GM10266 (cell line): ENCODE results near the gene DCDC1.

Experiments used
- DNase-seq: peaks from one replicate; pipeline ENCODE4 v3.0.0; 2012; ENCODE audit errors: extremely low spot score
- TF ChIP-seq, protein P1 (sequence below): IDR thresholded peaks from 2 replicates; pipeline ENCODE4 v1.5.1; 2012; ENCODE audit warnings: mild to moderate bottlenecking, low read depth; ENCODE audit not compliant: control insufficient read depth, insufficient read depth; ENCODE audit errors: missing control alignments

The DCDC1 gene

DNA sequence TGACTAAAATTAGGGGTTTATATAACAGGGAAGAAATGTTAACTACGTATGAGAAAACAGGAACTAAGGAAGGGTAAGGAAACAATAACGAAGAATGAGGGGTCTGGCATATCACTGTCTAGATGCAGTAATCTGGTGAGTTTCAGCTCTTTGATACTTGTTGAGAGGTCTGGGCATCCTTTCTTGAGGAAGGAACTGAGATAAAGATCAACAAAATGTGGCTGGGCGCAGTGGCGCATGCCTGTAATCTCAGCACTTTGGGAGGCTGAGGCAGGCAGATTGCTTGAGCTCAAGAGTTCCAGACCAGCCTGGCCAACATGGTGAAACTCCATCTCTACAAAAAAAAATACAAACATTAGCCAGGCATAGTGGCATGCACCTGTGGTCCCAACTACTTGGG, 2.7 kb downstream of the DCDC1 start:
- TF ChIP-seq, protein P1, sequence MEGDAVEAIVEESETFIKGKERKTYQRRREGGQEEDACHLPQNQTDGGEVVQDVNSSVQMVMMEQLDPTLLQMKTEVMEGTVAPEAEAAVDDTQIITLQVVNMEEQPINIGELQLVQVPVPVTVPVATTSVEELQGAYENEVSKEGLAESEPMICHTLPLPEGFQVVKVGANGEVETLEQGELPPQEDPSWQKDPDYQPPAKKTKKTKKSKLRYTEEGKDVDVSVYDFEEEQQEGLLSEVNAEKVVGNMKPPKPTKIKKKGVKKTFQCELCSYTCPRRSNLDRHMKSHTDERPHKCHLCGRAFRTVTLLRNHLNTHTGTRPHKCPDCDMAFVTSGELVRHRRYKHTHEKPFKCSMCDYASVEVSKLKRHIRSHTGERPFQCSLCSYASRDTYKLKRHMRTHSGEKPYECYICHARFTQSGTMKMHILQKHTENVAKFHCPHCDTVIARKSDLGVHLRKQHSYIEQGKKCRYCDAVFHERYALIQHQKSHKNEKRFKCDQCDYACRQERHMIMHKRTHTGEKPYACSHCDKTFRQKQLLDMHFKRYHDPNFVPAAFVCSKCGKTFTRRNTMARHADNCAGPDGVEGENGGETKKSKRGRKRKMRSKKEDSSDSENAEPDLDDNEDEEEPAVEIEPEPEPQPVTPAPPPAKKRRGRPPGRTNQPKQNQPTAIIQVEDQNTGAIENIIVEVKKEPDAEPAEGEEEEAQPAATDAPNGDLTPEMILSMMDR = no peak
- DNase-seq = no peak

DNA sequence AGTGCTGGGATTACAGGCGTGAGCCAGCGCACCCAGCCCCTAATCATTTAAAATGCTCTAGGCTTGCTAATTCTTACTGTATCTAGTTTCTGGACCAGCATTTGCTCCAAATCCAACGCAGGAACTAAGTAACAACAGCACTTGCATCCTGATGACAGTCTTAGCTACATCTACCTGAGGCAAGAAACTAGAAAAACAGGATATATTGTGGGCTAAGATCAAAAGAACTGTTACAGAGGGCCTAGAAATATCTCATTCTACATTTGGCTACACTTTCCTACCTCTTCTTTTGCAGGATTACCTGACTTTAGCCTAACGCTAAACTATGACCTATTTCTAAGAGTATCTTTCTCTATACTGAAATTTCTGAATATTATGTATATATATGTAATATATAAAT, 7.8 kb downstream of the DCDC1 start:
- no peak for DNase-seq
- TF ChIP-seq, protein P1 = no peak

DNA sequence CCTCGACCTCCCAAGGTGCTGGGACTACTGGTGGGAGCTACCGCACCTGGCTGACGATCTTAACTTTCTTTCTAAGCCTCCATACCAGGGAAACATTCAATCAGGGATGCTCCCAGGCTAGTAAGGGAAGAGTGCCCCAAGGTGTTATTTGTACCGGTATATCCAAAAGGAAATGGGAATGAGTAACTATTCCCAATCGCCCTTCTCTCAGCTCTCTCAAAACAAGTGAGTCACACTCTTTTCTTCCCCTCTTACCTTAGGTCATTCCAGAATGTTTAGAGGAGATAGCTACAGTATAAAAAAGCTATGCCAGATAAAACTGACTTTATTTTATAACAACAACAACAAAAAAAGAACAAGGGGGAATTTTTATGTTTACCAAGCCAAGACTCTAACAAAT, 13.7 kb downstream of the DCDC1 start:
- TF ChIP-seq, protein P1 = no peak

DNA sequence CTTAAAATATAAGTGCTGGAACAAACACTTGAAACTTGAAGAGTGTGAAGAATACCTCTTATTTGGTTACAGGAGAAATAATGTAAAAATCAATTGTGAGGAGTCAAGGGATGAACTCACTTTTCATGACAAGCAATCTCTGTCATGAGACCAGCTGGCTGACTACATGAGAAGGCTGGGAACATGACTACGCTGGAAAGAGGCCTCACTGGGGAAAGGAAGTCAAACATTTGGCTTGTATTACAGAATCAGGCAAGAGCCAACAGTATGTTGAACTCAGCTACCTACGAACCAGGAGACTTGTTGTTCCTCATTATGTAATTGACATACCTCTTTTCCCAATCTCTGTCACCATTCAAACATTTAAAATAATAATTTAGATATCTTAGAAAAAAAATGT, 14.4 kb downstream of the DCDC1 start:
- TF ChIP-seq, protein P1 = no peak
- no peak for DNase-seq

More for the DNA sequence above, 13.7 kb downstream of the DCDC1 start:
- DNase-seq = no peak

DNA sequence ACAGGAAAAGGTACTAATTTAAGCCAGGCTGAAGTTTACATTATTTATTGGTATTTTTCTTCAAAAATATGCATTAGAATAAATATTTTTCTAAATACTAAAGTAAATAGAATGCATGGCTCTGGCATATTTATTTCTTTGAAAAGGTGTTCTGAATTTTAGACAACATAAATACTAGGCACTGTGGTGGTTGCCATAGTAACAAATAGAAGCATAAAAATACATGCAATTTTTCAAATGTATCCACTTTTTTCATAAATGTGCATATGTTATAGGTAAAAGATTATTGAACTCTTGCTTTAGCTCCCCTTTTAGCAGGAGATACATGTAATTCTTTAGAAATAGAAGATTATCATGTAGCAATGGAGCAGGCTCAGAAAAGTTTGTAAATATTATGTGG, 18.4 kb downstream of the DCDC1 start:
- no peak for DNase-seq
- TF ChIP-seq, protein P1 = no peak

DNA sequence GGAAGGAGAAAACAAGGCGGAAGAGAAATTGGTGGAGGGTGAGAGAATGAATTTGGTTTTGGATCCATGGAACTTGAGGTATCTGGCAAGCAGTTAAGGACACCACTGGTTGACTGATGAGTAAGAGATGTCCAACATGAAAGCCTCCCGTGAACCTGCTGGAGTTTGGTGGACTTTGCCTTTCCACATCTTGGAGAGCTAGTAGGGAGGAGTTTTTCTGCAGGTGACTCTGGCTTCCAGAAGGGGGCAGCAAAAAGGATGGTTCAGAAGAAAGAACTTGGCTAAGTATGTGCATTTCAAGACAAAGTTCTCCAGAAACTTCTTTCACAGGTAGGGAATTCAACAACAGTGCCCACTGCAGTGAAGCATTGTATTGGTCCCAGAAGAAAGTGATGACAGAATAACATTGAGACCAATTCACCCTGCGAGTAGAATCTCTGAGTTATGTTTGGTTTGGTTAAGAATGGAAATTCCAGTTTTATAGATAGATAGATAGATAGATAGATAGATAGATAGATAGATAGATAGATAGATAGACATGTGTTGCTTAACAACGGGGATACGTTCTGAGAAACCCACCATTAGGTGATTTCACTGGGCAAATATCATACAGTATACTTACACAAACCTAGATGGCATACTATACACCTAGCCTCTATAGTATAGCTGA, 28.5 kb downstream of the DCDC1 start:
- TF ChIP-seq, protein P1 = peak; percentile 63
- peak; percentile 20 for DNase-seq

DNA sequence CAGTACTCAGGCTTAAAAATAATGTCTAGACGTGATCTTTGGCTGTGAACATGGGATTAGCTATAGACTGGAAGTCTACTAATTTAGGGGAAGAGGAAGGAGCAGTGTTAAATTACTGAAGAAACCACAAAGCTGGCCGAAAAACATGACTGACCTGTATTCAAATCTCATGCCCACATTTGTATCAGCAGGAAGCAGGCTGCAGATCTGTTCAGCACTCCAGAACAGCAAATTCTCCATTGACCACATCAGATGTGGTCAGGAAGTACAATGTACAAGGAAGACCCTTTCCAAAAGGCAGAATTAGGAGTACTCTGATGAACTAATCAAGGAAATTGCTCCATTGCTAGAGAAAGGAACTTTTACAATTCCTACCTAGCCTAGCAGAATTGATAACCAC, 31.7 kb downstream of the DCDC1 start:
- no peak for DNase-seq
- TF ChIP-seq, protein P1 = no peak
